GM12878 (cell line): ENCODE results near the gene TMEM217. TPM values are rescaled to one million over a fixed set of nuclear protein-coding genes. Genes with fewer than 3 reads are reported as not detected.

Source experiments
- ATAC-seq: fragments of 200-7000 bp; cut with Tn5 transposase; 3 replicates; pipeline ENCODE4 v1.9.1; 2020; ENCODE audit warnings: mild to moderate bottlenecking, moderate library complexity
- BruUV-seq: library from RNA; stranded (reverse); fragments of 400-500 nt; replicated peaks from 2 replicates; lab custom pipeline; 2021; lab: Mats Ljungman, UMichigan
- CTCF ChIA-PET: fragments of 300-600 bp; sonication (Branson Sonifier 250); formaldehyde crosslinking; extraction: SDS; loops from one replicate; lab custom pipeline; 2021; ENCODE audit warnings: inconsistent platforms; lab: Yijun Ruan, JAX
- POLR2A ChIA-PET: fragments of 350-600 bp; formaldehyde crosslinking; extraction: SDS; loops from one replicate; lab custom pipeline; 2021; ENCODE audit warnings: inconsistent platforms; lab: Charles Lee
- RAD21 ChIA-PET: fragments of 300-600 bp; sonication (Branson Sonifier 250); formaldehyde crosslinking; loops from one replicate; lab custom pipeline; 2023; ENCODE audit warnings: antibody characterized with exemption; ENCODE audit not compliant: unreplicated experiment; lab: Charles Lee
- SMC1A ChIA-PET: fragments of 300-600 bp; sonication (Branson Sonifier 250); formaldehyde crosslinking; loops from one replicate; lab custom pipeline; 2023; ENCODE audit not compliant: unreplicated experiment, uncharacterized antibody; lab: Charles Lee
- DNase-seq: peaks from one replicate; pipeline ENCODE4 v3.0.0-alpha.2; 2011; ENCODE audit warnings: low read depth, low spot score
- FAIRE-seq: peaks from 3 replicates; lab custom pipeline; 2011; peaks lifted over from hg19 to GRCh38; lab: Jason Lieb, UNC
- H2AFZ ChIP-seq: 2 replicates; pipeline ENCODE4 v1.6.0; 2011; ENCODE audit warnings: low read depth, low read length, control low read depth; ENCODE audit not compliant: control insufficient read depth
- H3K27ac ChIP-seq: 2 replicates; pipeline ENCODE4 v1.5.1; 2011; ENCODE audit warnings: control low read depth; ENCODE audit not compliant: control insufficient read depth, insufficient read depth
- H3K27me3 ChIP-seq, 2 experiments: replicated peaks in 1 of 2; 2 replicates each; pipeline versions ENCODE4 v1.6.0 to v1.6.1; 2011; ENCODE audit warnings: low read length in 1 of 2; ENCODE audit not compliant: control insufficient read depth in 2 of 2, insufficient read depth in 2 of 2
- H3K36me3 ChIP-seq, 2 experiments: 2 replicates each; pipeline ENCODE4 v1.5.1; 2011; ENCODE audit warnings: low read length in 1 of 2; ENCODE audit not compliant: control insufficient read depth in 2 of 2, insufficient read depth in 2 of 2
- H3K4me1 ChIP-seq: 2 replicates; pipeline ENCODE4 v1.6.1; 2011; ENCODE audit warnings: mild to moderate bottlenecking, low read length, moderate library complexity, mixed read lengths; ENCODE audit not compliant: control insufficient read depth, insufficient read depth
- H3K4me2 ChIP-seq: 2 replicates; pipeline ENCODE4 v1.6.0; 2011; ENCODE audit warnings: control low read depth; ENCODE audit not compliant: control insufficient read depth, insufficient read depth
- H3K4me3 ChIP-seq: fragments of 200-600 bp; sonication (generic); 2 replicates; pipeline ENCODE4 v1.5.1; 2016
- H3K79me2 ChIP-seq: 2 replicates; pipeline ENCODE4 v1.6.0; 2011; ENCODE audit warnings: low read length; ENCODE audit not compliant: control insufficient read depth, insufficient read depth
- H3K9ac ChIP-seq: 2 replicates; pipeline ENCODE4 v1.8.0; 2011; ENCODE audit warnings: low read length, control low read depth, mixed read lengths; ENCODE audit not compliant: control insufficient read depth, insufficient read depth
- H3K9me3 ChIP-seq: replicated peaks from 3 replicates; pipeline ENCODE4 v1.5.1; 2011; ENCODE audit warnings: mild to moderate bottlenecking, low read length; ENCODE audit not compliant: control insufficient read depth, insufficient read depth
- H4K20me1 ChIP-seq: 2 replicates; pipeline ENCODE4 v1.6.0; 2011; ENCODE audit not compliant: control insufficient read depth, insufficient read depth
- ATF7 ChIP-seq: fragments of 450-650 bp; IDR thresholded peaks from 2 replicates; pipeline ENCODE4 v1.6.1; 2016; ENCODE audit warnings: low read depth, mild to moderate bottlenecking
- BACH1 ChIP-seq: fragments of 450-650 bp; IDR thresholded peaks from 2 replicates; pipeline ENCODE4 v1.6.1; 2017; ENCODE audit warnings: mild to moderate bottlenecking, borderline replicate concordance
- EGR1 ChIP-seq, 2 experiments: IDR thresholded peaks; 1 replicate in 1 of 2; 2 replicates in 1 of 2; pipeline ENCODE4 v1.6.1; 2011 to 2012; ENCODE audit warnings: low read depth in 2 of 2, low read length in 2 of 2, borderline replicate concordance in 1 of 2, mild to moderate bottlenecking in 1 of 2, moderate library complexity in 1 of 2
- ELK1 ChIP-seq: IDR thresholded peaks from 2 replicates; pipeline ENCODE4 v1.6.1; 2012; ENCODE audit warnings: low read depth, low read length, improper control_type of control experiment
- IRF5 ChIP-seq: fragments of 450-650 bp; IDR thresholded peaks from 2 replicates; pipeline ENCODE4 v1.6.1; 2017; ENCODE audit warnings: borderline replicate concordance
- KDM1A ChIP-seq: fragments of 200-600 bp; sonication (generic); IDR thresholded peaks from 2 replicates; pipeline ENCODE4 v1.6.1; 2016; ENCODE audit warnings: borderline replicate concordance
- RB1 ChIP-seq: fragments of 450-650 bp; formaldehyde crosslinking; IDR thresholded peaks from 2 replicates; pipeline ENCODE4 v1.6.1; 2017; ENCODE audit warnings: mild to moderate bottlenecking, borderline replicate concordance
- SKIL ChIP-seq: fragments of 450-650 bp; IDR thresholded peaks from 2 replicates; pipeline ENCODE4 v1.6.1; 2017; ENCODE audit warnings: mild to moderate bottlenecking, low read depth, inconsistent platforms; ENCODE audit not compliant: poor library complexity, severe bottlenecking
- SRF ChIP-seq, 2 experiments: IDR thresholded peaks; 2 replicates each; pipeline ENCODE4 v1.6.1; 2011; ENCODE audit warnings: low read depth in 2 of 2, low read length in 2 of 2, mild to moderate bottlenecking in 1 of 2, moderate library complexity in 1 of 2
- ZNF207 ChIP-seq: fragments of 450-650 bp; IDR thresholded peaks from 2 replicates; pipeline ENCODE4 v1.6.1; 2014; ENCODE audit warnings: antibody characterized with exemption, mild to moderate bottlenecking, borderline replicate concordance
- ZNF592 ChIP-seq: fragments of 450-650 bp; IDR thresholded peaks from 2 replicates; pipeline ENCODE4 v1.6.1; 2017; ENCODE audit warnings: mild to moderate bottlenecking, moderate library complexity
- ZSCAN29 ChIP-seq: fragments of 450-650 bp; IDR thresholded peaks from 2 replicates; pipeline ENCODE4 v1.6.1; 2017; ENCODE audit warnings: mild to moderate bottlenecking, moderate library complexity
- WGBS: methylation state at CpG from one replicate; pipeline ENCODE4 v1.1.6; 2016; ENCODE audit warnings: low lambda C conversion rate; ENCODE audit not compliant: insufficient replicate concordance, insufficient coverage; ENCODE audit errors: missing lambda C conversion rate; 5-methylcytosine and 5-hydroxymethylcytosine counted together
- in situ Hi-C: fragments of 300-500 bp; cut with MboI; formaldehyde crosslinking; loops from 9 replicates; pipeline ENCODE4 v1.14.3; 2018; ENCODE audit warnings: mixed read lengths
- intact Hi-C: fragments of 100-400 bp; cut with micrococcal nuclease; formaldehyde crosslinking; loops from one replicate; pipeline ENCODE4 v1.14.2; 2022; ENCODE audit not compliant: unreplicated experiment
- polyA plus RNA-seq, 11 experiments: library from polyadenylated mRNA; depleted of rRNA in 4 of 11; unstranded in 6 of 11; stranded (reverse) in 5 of 11; fragments of >200 nt; fragmentation: Nextera tagmentation in 4 of 11; fragmentation: Illumina TruSeq in 1 of 11; extraction: Ambion mirVana in 4 of 11; extraction: Trizol in 1 of 11; gene quantifications; 1 replicate in 1 of 11; 2 replicates in 10 of 11; pipeline versions ENCODE4 v1.2.1 to v1.2.3, GENCODE V29; 2011 to 2016; ENCODE audit warnings: inconsistent platforms in 2 of 11, missing spikeins in 2 of 11, low read depth in 1 of 11
- total RNA-seq, 4 experiments: library from RNA; depleted of rRNA in 3 of 4; stranded (reverse); fragments of >200 nt in 3 of 4; fragmentation: Illumina TruSeq in 1 of 4; extraction: Trizol in 1 of 4; gene quantifications; 2 replicates each; pipeline versions ENCODE4 v1.2.1 to v1.2.3, GENCODE V29; 2013 to 2021

TMEM217 gene
- total and polyA plus RNA-seq, 10 of the 15 experiments (the other 5 are each of a cell fraction or from before 2014, with no cell fraction given), result 1.3 to 4.5 (median 2.3) TPM

- FAIRE-seq, result no peak
- Histone ChIP-seq H3K27me3 (no peaks in the 10 kb centered on the region), H3K27ac (no peak overlapping the region), H3K9ac (no peak overlapping the region), H4K20me1 (no peaks in the 10 kb centered on the region), H3K4me3 (no peak overlapping the region), H3K79me2 (no peaks in the 10 kb centered on the region), H3K4me2 (no peak overlapping the region), H2AFZ (no peak overlapping the region), H3K9me3 (no peaks in the 10 kb centered on the region), H3K4me1 (peaks cover 18% of the 10 kb centered on the region), H3K36me3 (peaks cover 7 to 11% of the 10 kb centered on the region in 2 experiments; a peak in 3 of 4 replicates)
- WGBS, result 99% methylated on average over 3 of the region's 3 CpGs
- no peak for DNase-seq
- no TSS peak for BruUV-seq
- RAD21 ChIA-PET, result no interaction called here
- CTCF ChIA-PET, result no interaction called here
- in situ Hi-C loops, result no loop called here
- SMC1A ChIA-PET, result interaction anchor here (0.5 kb wide), 1 partner anchor 137 kb away, joined by 3 read pairs; no protein-coding TSS in a partner anchor
- POLR2A ChIA-PET, result no interaction called here
- no peak for ATAC-seq
- intact Hi-C loops, result no loop called here
- TF ChIP-seq ZNF207 (no peak), RB1 (no peak), SKIL (no peak), SRF (IDR thresholded peaks at IDR 0.05; ENCODE audit: low read depth in 2 of 2, low read length in 2 of 2) (no peak), ZSCAN29 (no peak), KDM1A (no peak), ZNF592 (no peak), BACH1 (no peak), ATF7 (no peak), ELK1 (no peak), EGR1 (IDR thresholded peaks at IDR 0.05; ENCODE audit: borderline replicate concordance in 1 of 2, low read depth in 2 of 2, low read length in 2 of 2) (no peak), IRF5 (no peak)
These were observed 32.0 kb upstream of the TMEM217 start for GRCh38 chr6:37289931-37290330.
